ENCODE data around the gene SART3. TPM values are rescaled to one million over a fixed set of nuclear protein-coding genes. Genes with fewer than 3 reads are reported as not detected.

The SART3 gene
- total RNA-seq, 1 donor from 2014 or later = 79.0 TPM

GRCh38 chr12:108510836-108511235 lies 50.1 kb downstream of the SART3 start:
- Histone ChIP-seq H3K79me2 (ENCODE audit: low read depth) (peaks cover 4% of the 10 kb centered on the region), H3K9me3 (ENCODE audit: low read depth) (no peaks in the 10 kb centered on the region), H3K4me1 (peaks cover 5% of the 10 kb centered on the region), H3K27me3 (no peaks in the 10 kb centered on the region), H3K27ac (no peak overlapping the region), H3K9ac (no peak overlapping the region), H2AFZ (replicated peaks) (no peak overlapping the region), H3F3A (ENCODE audit: low read depth) (peaks cover 17% of the 10 kb centered on the region), H3K36me3 (no peaks in the 10 kb centered on the region), H3K4me3 (no peak overlapping the region), H4K20me1 (ENCODE audit: low read depth) (peaks cover 5% of the 10 kb centered on the region), H3K4me2 (no peak overlapping the region)
- DNase-seq (ENCODE audit: low spot score) = no peak
- Mint-ChIP-seq H3K4me3 (no peak overlapping the region), H3K9me3 (no peaks in the 10 kb centered on the region), H3K4me1 (peaks cover 15% of the 10 kb centered on the region), H3K36me3 (no peaks in the 10 kb centered on the region), H3K27ac (no peak overlapping the region), H3K27me3 (ENCODE audit: insufficient read depth, low read depth) (peaks cover 8% of the 10 kb centered on the region)
- TF ChIP-seq CTCF (IDR thresholded peaks at IDR 0.05) (no peak), EZH2 (IDR thresholded peaks at IDR 0.05) (no peak), EZH2phosphoT487 (IDR thresholded peaks at IDR 0.05) (no peak)

DNA sequence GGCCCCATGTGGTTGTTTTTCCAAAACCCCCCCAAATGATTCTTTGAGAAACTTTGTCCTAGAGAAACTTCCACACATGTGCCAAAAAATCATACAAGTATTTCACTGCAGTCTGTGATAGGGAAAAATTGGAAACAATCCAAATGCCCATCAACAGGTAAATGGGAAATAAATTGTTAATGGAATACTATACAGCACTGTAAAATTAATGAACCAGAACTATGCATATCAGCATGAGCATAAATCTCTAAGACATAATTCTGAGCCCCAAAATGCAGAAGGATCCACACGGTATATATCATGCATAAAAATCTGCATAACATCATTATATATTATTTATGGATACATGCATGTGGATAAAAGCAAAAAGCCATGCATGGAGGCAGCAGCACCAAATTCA lies 51.2 kb downstream of the SART3 start:
- Histone ChIP-seq H3K27me3 (no peaks in the 10 kb centered on the region), H3K9ac (no peak overlapping the region), H3K4me2 (no peak overlapping the region), H3K79me2 (ENCODE audit: low read depth) (no peaks in the 10 kb centered on the region), H2AFZ (replicated peaks) (no peak overlapping the region), H3K9me3 (ENCODE audit: low read depth) (no peaks in the 10 kb centered on the region), H4K20me1 (ENCODE audit: low read depth) (no peaks in the 10 kb centered on the region), H3K4me3 (no peak overlapping the region), H3K36me3 (no peaks in the 10 kb centered on the region), H3K4me1 (peaks cover 3% of the 10 kb centered on the region), H3F3A (ENCODE audit: low read depth) (peaks cover 17% of the 10 kb centered on the region), H3K27ac (no peak overlapping the region)
- no peak overlapping the region for H3K4me3 Mint-ChIP-seq
- no peak for DNase-seq (ENCODE audit: low spot score)
- peaks cover 14% of the 10 kb centered on the region for H3K4me1 Mint-ChIP-seq
- H3K27ac Mint-ChIP-seq = no peak overlapping the region
- H3K9me3 Mint-ChIP-seq = no peaks in the 10 kb centered on the region
- H3K36me3 Mint-ChIP-seq = no peaks in the 10 kb centered on the region
- H3K27me3 Mint-ChIP-seq (ENCODE audit: insufficient read depth, low read depth) = peaks cover 7% of the 10 kb centered on the region
- TF ChIP-seq EZH2phosphoT487 (IDR thresholded peaks at IDR 0.05) (no peak), EZH2 (IDR thresholded peaks at IDR 0.05) (no peak), CTCF (IDR thresholded peaks at IDR 0.05) (no peak)

DNA sequence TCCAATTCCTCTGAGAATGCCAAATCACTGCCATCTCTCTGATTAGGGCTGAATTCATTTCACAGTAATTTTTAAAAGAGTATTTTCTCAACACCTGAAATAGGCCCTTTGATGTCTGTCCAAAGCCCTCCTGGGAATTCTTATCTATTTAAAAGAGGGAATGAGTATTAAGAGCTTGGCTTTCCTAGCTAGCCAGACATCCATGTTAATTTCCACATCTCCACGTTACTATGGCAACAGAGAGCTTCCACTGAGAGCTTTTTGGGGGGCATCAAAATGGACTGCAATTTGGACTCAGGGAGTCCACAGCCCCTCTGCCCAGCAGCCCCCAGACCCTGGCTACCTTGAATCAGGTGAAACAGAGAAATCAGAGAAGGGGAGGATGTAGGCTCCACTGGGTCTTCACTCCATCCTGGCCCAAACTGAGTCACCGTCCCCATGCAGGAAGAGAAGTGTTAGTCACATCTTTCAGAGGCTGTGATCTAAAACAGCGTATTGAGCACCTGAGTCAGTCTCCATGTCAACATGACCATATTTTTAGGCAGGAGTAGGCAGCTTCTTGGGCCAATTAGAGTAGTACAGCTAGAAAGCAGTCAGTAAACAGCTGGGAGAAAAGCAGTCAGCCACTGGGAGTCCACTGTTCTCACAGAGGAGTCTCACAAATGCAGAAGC lies 52.9 kb downstream of the SART3 start:
- H3F3A ChIP-seq (ENCODE audit: low read depth) = peaks cover 17% of the 10 kb centered on the region
- Mint-ChIP-seq H3K4me1 (peaks cover 11% of the 10 kb centered on the region), H3K9me3 (peaks cover 8% of the 10 kb centered on the region), H3K27ac (no peak overlapping the region), H3K27me3 (ENCODE audit: insufficient read depth, low read depth) (peaks cover under 1% of the 10 kb centered on the region), H3K4me3 (no peak overlapping the region), H3K36me3 (no peaks in the 10 kb centered on the region)
- H3K4me3 ChIP-seq = no peak overlapping the region
- H3K9ac ChIP-seq = no peak overlapping the region
- no peaks in the 10 kb centered on the region for H3K36me3 ChIP-seq
- no peak overlapping the region for H2AFZ ChIP-seq (replicated peaks)
- no peak overlapping the region for H3K27ac ChIP-seq
- no peaks in the 10 kb centered on the region for H3K27me3 ChIP-seq
- DNase-seq (ENCODE audit: low spot score) = no peak
- H3K79me2 ChIP-seq (ENCODE audit: low read depth) = no peaks in the 10 kb centered on the region
- TF ChIP-seq EZH2phosphoT487 (IDR thresholded peaks at IDR 0.05) = no peak
- peaks cover 3% of the 10 kb centered on the region for H3K4me1 ChIP-seq
- H4K20me1 ChIP-seq (ENCODE audit: low read depth) = no peaks in the 10 kb centered on the region
- H3K4me2 ChIP-seq = no peak overlapping the region
- H3K9me3 ChIP-seq (ENCODE audit: low read depth) = no peaks in the 10 kb centered on the region

DNA sequence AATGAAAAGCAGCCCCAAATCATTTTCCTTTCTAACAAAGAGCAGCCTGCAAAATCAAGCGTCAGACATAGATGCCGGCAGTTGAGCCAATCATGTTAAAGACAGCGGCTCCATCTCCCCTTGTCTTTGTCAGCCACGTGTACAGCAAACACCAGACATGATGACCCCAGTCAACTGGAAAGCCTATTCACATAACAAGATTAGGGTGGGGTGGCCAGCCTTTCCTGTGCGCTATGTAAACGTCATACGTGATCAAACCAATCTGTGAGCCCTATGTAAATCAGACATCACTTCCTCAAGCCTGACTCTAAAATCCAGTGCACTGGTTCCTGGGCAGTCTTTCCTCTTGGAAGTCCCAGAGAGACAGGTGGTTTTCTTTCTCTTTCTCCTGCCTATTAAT lies 55.8 kb downstream of the SART3 start:
- Mint-ChIP-seq H3K27ac (no peak overlapping the region), H3K4me1 (peaks cover 5% of the 10 kb centered on the region), H3K27me3 (ENCODE audit: insufficient read depth, low read depth) (no peaks in the 10 kb centered on the region), H3K36me3 (no peaks in the 10 kb centered on the region), H3K9me3 (peaks cover 13% of the 10 kb centered on the region), H3K4me3 (no peak overlapping the region)
- Histone ChIP-seq H3F3A (ENCODE audit: low read depth) (no peaks in the 10 kb centered on the region), H3K4me2 (no peak overlapping the region), H3K9ac (no peak overlapping the region), H3K27ac (no peak overlapping the region), H2AFZ (replicated peaks) (no peak overlapping the region), H3K4me1 (no peaks in the 10 kb centered on the region), H3K27me3 (no peaks in the 10 kb centered on the region), H3K9me3 (ENCODE audit: low read depth) (no peaks in the 10 kb centered on the region), H4K20me1 (ENCODE audit: low read depth) (no peaks in the 10 kb centered on the region), H3K4me3 (no peak overlapping the region), H3K79me2 (ENCODE audit: low read depth) (no peaks in the 10 kb centered on the region), H3K36me3 (no peaks in the 10 kb centered on the region)
- no peak for TF ChIP-seq EZH2 (IDR thresholded peaks at IDR 0.05)
- TF ChIP-seq CTCF (IDR thresholded peaks at IDR 0.05) = no peak
- TF ChIP-seq EZH2phosphoT487 (IDR thresholded peaks at IDR 0.05) = no peak
- DNase-seq (ENCODE audit: low spot score) = no peak

All from neural progenitor cell (in vitro differentiated cells).